ENCODE measurements around the gene DDB1.

DDB1 gene

GRCh38 chr11:61342207-61342803, 9.4 kb upstream of the DDB1 start:
- H3K36me3 ChIP-seq (ENCODE audit: control insufficient read depth, insufficient read depth, low read length, severe bottlenecking): no peaks in the 10 kb centered on the region
- peaks cover 10% of the 10 kb centered on the region for H3K4me1 ChIP-seq (ENCODE audit: control insufficient read depth, insufficient read depth, low read length)
- no peak overlapping the region for H3K9ac ChIP-seq (ENCODE audit: low read length)
- no peak overlapping the region for H3K4me3 ChIP-seq (ENCODE audit: low read length)
- DNase-seq (ENCODE audit: low read depth): no peak
- no peaks in the 10 kb centered on the region for H3K9me3 ChIP-seq (ENCODE audit: control insufficient read depth, low read length)
- no peaks in the 10 kb centered on the region for H3K27me3 ChIP-seq (replicated peaks; ENCODE audit: control insufficient read depth, insufficient read depth, low read length)

GRCh38 chr11:61341706-61342105, 8.8 kb upstream of the DDB1 start:
- DNase-seq (ENCODE audit: low read depth): no peak
- H3K4me3 ChIP-seq (ENCODE audit: low read length): no peak overlapping the region
- H3K4me1 ChIP-seq (ENCODE audit: control insufficient read depth, insufficient read depth, low read length): peaks cover 10% of the 10 kb centered on the region
- no peak overlapping the region for H3K9ac ChIP-seq (ENCODE audit: low read length)
- no peaks in the 10 kb centered on the region for H3K9me3 ChIP-seq (ENCODE audit: control insufficient read depth, low read length)
- no peaks in the 10 kb centered on the region for H3K27me3 ChIP-seq (replicated peaks; ENCODE audit: control insufficient read depth, insufficient read depth, low read length)
- no peaks in the 10 kb centered on the region for H3K36me3 ChIP-seq (ENCODE audit: control insufficient read depth, insufficient read depth, low read length, severe bottlenecking)

- no peak for DNase-seq (ENCODE audit: low read depth)
- H3K9ac ChIP-seq (ENCODE audit: low read length): no peak overlapping the region
- H3K27me3 ChIP-seq (replicated peaks; ENCODE audit: control insufficient read depth, insufficient read depth, low read length): no peaks in the 10 kb centered on the region
- H3K9me3 ChIP-seq (ENCODE audit: control insufficient read depth, low read length): no peaks in the 10 kb centered on the region
- H3K4me3 ChIP-seq (ENCODE audit: low read length): no peak overlapping the region
- H3K36me3 ChIP-seq (ENCODE audit: control insufficient read depth, insufficient read depth, low read length, severe bottlenecking): no peaks in the 10 kb centered on the region
- H3K4me1 ChIP-seq (ENCODE audit: control insufficient read depth, insufficient read depth, low read length): peaks cover 12% of the 10 kb centered on the region
These were observed 8.1 kb upstream of the DDB1 start for GRCh38 chr11:61340979-61341378.

GRCh38 chr11:61339490-61339878, 6.6 kb upstream of the DDB1 start:
- Histone ChIP-seq H3K9ac (ENCODE audit: low read length) (no peak overlapping the region), H3K9me3 (ENCODE audit: control insufficient read depth, low read length) (no peaks in the 10 kb centered on the region), H3K4me1 (ENCODE audit: control insufficient read depth, insufficient read depth, low read length) (peaks cover 22% of the 10 kb centered on the region), H3K4me3 (ENCODE audit: low read length) (no peak overlapping the region), H3K36me3 (ENCODE audit: control insufficient read depth, insufficient read depth, low read length, severe bottlenecking) (no peaks in the 10 kb centered on the region), H3K27me3 (replicated peaks; ENCODE audit: control insufficient read depth, insufficient read depth, low read length) (no peaks in the 10 kb centered on the region)
- no peak for DNase-seq (ENCODE audit: low read depth)

- Histone ChIP-seq H3K4me1 (ENCODE audit: control insufficient read depth, insufficient read depth, low read length) (peaks cover 22% of the 10 kb centered on the region), H3K9me3 (ENCODE audit: control insufficient read depth, low read length) (no peaks in the 10 kb centered on the region), H3K9ac (ENCODE audit: low read length) (no peak overlapping the region), H3K4me3 (ENCODE audit: low read length) (no peak overlapping the region), H3K27me3 (replicated peaks; ENCODE audit: control insufficient read depth, insufficient read depth, low read length) (no peaks in the 10 kb centered on the region), H3K36me3 (ENCODE audit: control insufficient read depth, insufficient read depth, low read length, severe bottlenecking) (no peaks in the 10 kb centered on the region)
- no peak for DNase-seq (ENCODE audit: low read depth)
These were observed 6.0 kb upstream of the DDB1 start for GRCh38 chr11:61338783-61339489.

- no peaks in the 10 kb centered on the region for H3K9me3 ChIP-seq (ENCODE audit: control insufficient read depth, low read length)
- no peaks in the 10 kb centered on the region for H3K36me3 ChIP-seq (ENCODE audit: control insufficient read depth, insufficient read depth, low read length, severe bottlenecking)
- H3K9ac ChIP-seq (ENCODE audit: low read length): no peak overlapping the region
- no peak for DNase-seq (ENCODE audit: low read depth)
- H3K27me3 ChIP-seq (replicated peaks; ENCODE audit: control insufficient read depth, insufficient read depth, low read length): no peaks in the 10 kb centered on the region
- no peak overlapping the region for H3K4me3 ChIP-seq (ENCODE audit: low read length)
- H3K4me1 ChIP-seq (ENCODE audit: control insufficient read depth, insufficient read depth, low read length): peaks cover 26% of the 10 kb centered on the region
These were observed 5.0 kb upstream of the DDB1 start for GRCh38 chr11:61337706-61338470.

- peak; percentile 89 for DNase-seq (ENCODE audit: low read depth)
- Histone ChIP-seq H3K9ac (ENCODE audit: low read length) (no peak overlapping the region), H3K27me3 (replicated peaks; ENCODE audit: control insufficient read depth, insufficient read depth, low read length) (no peaks in the 10 kb centered on the region), H3K4me3 (ENCODE audit: low read length) (no peak overlapping the region), H3K36me3 (ENCODE audit: control insufficient read depth, insufficient read depth, low read length, severe bottlenecking) (no peaks in the 10 kb centered on the region), H3K9me3 (ENCODE audit: control insufficient read depth, low read length) (no peaks in the 10 kb centered on the region), H3K4me1 (ENCODE audit: control insufficient read depth, insufficient read depth, low read length) (peaks cover 31% of the 10 kb centered on the region)
These were observed 3.4 kb upstream of the DDB1 start for GRCh38 chr11:61336171-61336935.

- DNase-seq (ENCODE audit: low read depth): no peak
- H3K9me3 ChIP-seq (ENCODE audit: control insufficient read depth, low read length): no peaks in the 10 kb centered on the region
- H3K4me1 ChIP-seq (ENCODE audit: control insufficient read depth, insufficient read depth, low read length): peaks cover 38% of the 10 kb centered on the region
- H3K9ac ChIP-seq (ENCODE audit: low read length): peak overlapping the region; percentile 3
- no peaks in the 10 kb centered on the region for H3K36me3 ChIP-seq (ENCODE audit: control insufficient read depth, insufficient read depth, low read length, severe bottlenecking)
- no peaks in the 10 kb centered on the region for H3K27me3 ChIP-seq (replicated peaks; ENCODE audit: control insufficient read depth, insufficient read depth, low read length)
- no peak overlapping the region for H3K4me3 ChIP-seq (ENCODE audit: low read length)
These were observed 2.4 kb upstream of the DDB1 start for GRCh38 chr11:61335355-61335710.

- Histone ChIP-seq H3K27me3 (replicated peaks; ENCODE audit: control insufficient read depth, insufficient read depth, low read length) (no peaks in the 10 kb centered on the region), H3K4me1 (ENCODE audit: control insufficient read depth, insufficient read depth, low read length) (peaks cover 40% of the 10 kb centered on the region), H3K36me3 (ENCODE audit: control insufficient read depth, insufficient read depth, low read length, severe bottlenecking) (peaks cover 3% of the 10 kb centered on the region), H3K9me3 (ENCODE audit: control insufficient read depth, low read length) (no peaks in the 10 kb centered on the region), H3K9ac (ENCODE audit: low read length) (peak overlapping the region; percentile 3), H3K4me3 (ENCODE audit: low read length) (no peak overlapping the region)
- peak; percentile 24 for DNase-seq (ENCODE audit: low read depth)
These were observed 1.8 kb upstream of the DDB1 start for GRCh38 chr11:61334434-61335354.

- Histone ChIP-seq H3K27me3 (replicated peaks; ENCODE audit: control insufficient read depth, insufficient read depth, low read length) (no peaks in the 10 kb centered on the region), H3K9me3 (ENCODE audit: control insufficient read depth, low read length) (no peaks in the 10 kb centered on the region), H3K36me3 (ENCODE audit: control insufficient read depth, insufficient read depth, low read length, severe bottlenecking) (peaks cover 12% of the 10 kb centered on the region), H3K9ac (ENCODE audit: low read length) (peak overlapping the region; percentile 98), H3K4me3 (ENCODE audit: low read length) (peak overlapping the region; percentile 94), H3K4me1 (ENCODE audit: control insufficient read depth, insufficient read depth, low read length) (peaks cover 42% of the 10 kb centered on the region)
- no peak for DNase-seq (ENCODE audit: low read depth)
These were observed 887 bp upstream of the DDB1 start for GRCh38 chr11:61333550-61334433.

Measured in adipocyte (in vitro differentiated cells).